Loucy (cell line): ENCODE results near the gene NKX1-2.

ENCODE experiments used
- EZH2phosphoT487 ChIP-seq: fragments of 200-600 bp; IDR thresholded peaks from 2 replicates; pipeline ENCODE4 v1.6.1; 2018; ENCODE audit warnings: antibody characterized with exemption, mild to moderate bottlenecking, moderate library complexity, borderline replicate concordance
- TF ChIP-seq, protein P1 (sequence below): fragments of 200-600 bp; sonication (generic); conservative IDR thresholded peaks from 2 replicates; pipeline ENCODE4 v1.5.1; 2014; ENCODE audit warnings: mild to moderate bottlenecking, antibody characterized with exemption, low read length

DNA sequence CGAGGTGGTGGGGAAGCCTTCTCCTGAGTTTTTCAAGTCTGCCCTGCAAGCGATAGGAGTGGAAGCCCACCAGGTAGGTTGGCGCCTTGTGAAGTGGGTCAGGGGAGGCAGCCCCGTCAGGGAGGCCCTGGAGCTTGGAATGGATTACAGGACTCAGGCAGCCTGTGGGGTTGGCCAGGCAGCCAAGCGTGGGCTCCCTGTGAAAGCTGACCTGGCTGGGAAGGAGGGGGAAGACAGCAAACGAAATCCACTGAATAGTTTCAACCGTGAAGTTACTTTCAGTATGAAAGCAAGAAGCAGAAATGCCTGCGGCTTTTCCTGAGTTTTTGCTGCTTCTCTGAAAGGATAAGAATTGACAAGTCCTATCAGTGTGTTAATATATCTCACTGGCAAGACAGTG is 48.2 kb upstream of the NKX1-2 start:
- TF ChIP-seq, protein P1, sequence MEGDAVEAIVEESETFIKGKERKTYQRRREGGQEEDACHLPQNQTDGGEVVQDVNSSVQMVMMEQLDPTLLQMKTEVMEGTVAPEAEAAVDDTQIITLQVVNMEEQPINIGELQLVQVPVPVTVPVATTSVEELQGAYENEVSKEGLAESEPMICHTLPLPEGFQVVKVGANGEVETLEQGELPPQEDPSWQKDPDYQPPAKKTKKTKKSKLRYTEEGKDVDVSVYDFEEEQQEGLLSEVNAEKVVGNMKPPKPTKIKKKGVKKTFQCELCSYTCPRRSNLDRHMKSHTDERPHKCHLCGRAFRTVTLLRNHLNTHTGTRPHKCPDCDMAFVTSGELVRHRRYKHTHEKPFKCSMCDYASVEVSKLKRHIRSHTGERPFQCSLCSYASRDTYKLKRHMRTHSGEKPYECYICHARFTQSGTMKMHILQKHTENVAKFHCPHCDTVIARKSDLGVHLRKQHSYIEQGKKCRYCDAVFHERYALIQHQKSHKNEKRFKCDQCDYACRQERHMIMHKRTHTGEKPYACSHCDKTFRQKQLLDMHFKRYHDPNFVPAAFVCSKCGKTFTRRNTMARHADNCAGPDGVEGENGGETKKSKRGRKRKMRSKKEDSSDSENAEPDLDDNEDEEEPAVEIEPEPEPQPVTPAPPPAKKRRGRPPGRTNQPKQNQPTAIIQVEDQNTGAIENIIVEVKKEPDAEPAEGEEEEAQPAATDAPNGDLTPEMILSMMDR = no peak
- no peak for TF ChIP-seq EZH2phosphoT487
